Neuron (in vitro differentiated cells): Measurements from ENCODE around the gene CHD1L.
"Not testable (repeated sequence)": the region's sequence is repeated elsewhere in the genome, so short reads cannot be mapped to it uniquely, and the experiment has no call there.

Experiments used
- H2AFZ ChIP-seq: one replicate; pipeline ENCODE4 v1.6.1; 2013; ENCODE audit warnings: low read depth, mild to moderate bottlenecking, inconsistent platforms, low read length, moderate library complexity
- H3K27me3 ChIP-seq: one replicate; pipeline ENCODE4 v1.6.1; 2013; ENCODE audit warnings: low read length; ENCODE audit not compliant: insufficient read depth
- H3K36me3 ChIP-seq: one replicate; pipeline ENCODE4 v1.6.1; 2013; ENCODE audit warnings: low read length; ENCODE audit not compliant: insufficient read depth
- H3K4me1 ChIP-seq: one replicate; pipeline ENCODE4 v1.6.1; 2013; ENCODE audit warnings: low read length; ENCODE audit not compliant: insufficient read depth
- H3K4me3 ChIP-seq: 2 replicates; pipeline ENCODE4 v1.5.1; 2013; ENCODE audit warnings: mild to moderate bottlenecking, low read length, moderate library complexity
- H3K9me3 ChIP-seq: one replicate; pipeline ENCODE4 v1.6.1; 2013; ENCODE audit warnings: low read length

Gene CHD1L

DNA sequence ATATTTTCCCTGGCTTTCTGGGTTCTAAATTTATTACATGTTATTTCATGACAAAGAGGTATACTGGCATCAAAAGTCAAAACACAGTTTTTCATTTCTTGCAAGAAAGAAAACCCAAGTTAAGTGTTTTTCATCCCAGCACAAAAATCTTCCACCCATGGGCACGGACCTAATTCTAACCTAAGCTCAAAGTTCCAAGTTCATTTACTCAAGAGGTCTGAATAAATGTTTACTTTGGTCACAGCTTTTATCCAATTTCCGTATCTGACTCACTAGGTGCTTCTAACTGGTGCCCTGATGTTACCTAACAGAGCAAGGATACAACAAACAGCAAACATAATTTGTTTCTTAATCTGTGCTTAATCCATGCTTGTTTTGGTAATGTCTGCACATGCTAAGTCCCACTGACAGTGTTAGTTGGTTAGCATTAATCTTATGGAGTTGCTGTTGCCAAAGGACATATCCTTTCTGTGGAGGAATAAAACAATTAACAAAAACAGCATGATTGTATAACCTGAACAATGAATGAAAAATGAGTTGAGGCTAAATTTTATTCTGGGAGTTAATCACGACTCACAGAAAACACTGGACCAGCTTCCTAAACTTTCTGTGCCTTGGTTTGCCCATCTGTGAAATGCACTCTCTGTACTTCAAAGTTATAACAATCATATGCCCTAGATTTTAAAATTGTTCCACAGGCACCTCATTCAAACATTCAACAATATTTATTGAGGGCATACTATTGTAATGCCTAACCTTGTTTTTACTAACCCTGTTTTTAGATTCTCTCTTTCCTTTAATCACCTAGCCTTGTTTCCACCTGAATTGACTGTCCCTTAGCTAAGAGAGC is 4.2 kb upstream of the CHD1L start:
- H2AFZ ChIP-seq: no peak overlapping the region
- H3K4me1 ChIP-seq: peaks cover 3% of the 10 kb centered on the region
- H3K4me3 ChIP-seq: no peak overlapping the region
- peaks cover 8% of the 10 kb centered on the region for H3K9me3 ChIP-seq
- no peaks in the 10 kb centered on the region for H3K27me3 ChIP-seq
- H3K36me3 ChIP-seq: no peaks in the 10 kb centered on the region

DNA sequence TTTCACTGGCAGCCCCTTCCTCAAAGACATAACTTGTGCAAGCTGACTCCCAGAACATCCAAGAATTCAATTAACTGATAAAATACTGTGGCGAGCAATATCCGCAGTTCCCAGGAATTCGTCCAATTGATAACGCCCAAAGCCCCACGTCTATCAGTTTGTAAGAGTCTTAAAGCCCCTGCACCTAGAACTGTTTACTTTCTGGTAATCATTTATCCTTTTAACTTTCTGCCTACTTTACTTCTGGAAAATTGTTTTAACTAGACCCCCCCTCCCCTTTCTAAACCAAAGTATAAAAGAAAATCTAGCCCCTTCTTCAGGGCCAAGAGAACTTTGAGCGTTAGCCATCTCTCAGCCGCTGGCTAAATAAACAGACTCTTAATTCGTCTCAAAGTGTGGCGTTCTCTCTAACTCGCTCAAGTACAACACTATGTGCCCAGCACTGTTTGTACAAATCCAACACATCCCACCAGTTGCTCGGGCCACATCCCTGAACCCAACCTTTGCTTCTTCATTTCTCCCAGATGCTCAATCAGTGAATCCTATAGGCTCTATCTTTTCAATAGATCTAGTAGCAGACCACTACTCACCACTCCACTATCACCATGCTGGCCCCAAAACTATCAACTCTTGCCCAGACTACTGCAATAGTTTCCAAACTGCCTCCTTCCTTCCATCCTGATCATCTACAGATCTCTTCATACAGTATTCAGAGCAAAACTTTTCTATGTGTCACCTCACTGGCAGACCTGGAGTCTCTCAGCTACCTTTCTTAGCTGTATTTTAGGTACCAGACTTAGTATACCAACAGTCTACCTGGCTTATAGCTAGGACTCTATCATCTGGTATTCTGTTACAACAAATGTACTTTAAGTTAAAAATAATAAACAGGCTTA is 3.3 kb upstream of the CHD1L start:
- H3K36me3 ChIP-seq: no peaks in the 10 kb centered on the region

DNA sequence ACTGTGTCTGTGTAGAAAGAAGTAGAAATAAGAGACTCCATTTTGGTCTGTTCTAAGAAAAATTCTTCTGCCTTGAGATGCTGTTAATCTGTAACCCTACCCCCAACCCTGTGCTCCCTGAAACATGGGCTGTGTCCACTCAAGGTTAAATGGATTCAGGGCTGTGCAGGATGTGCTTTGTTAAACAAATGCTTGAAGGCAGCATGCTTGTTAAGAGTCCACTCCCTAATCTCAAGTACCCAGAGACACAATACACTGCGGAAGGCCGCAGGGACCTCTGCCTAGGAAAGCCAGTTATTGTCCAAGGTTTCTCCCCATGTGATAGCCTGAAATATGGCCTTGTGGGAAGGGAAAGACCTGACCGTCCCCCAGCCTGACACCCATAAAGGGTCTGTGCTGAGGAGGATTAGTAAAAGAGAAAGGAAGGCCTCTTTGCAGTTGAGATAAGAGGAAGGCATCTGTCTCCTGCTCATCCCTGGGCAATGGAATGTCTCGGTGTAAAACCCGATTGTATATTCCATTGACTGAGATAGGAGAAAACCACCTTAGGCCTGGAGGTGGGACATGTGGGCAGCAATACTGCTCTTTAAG is 2.3 kb upstream of the CHD1L start:
- not testable (repeated sequence) for H3K4me3 ChIP-seq, H3K36me3 ChIP-seq, H3K9me3 ChIP-seq, H2AFZ ChIP-seq, H3K27me3 ChIP-seq
- H3K4me1 ChIP-seq: peaks cover 15% of the 10 kb centered on the region

More for the DNA sequence above, 3.3 kb upstream of the CHD1L start:
- Histone ChIP-seq H2AFZ (no peak overlapping the region), H3K9me3 (peaks cover 8% of the 10 kb centered on the region), H3K4me3 (no peak overlapping the region), H3K27me3 (no peaks in the 10 kb centered on the region), H3K4me1 (peaks cover 8% of the 10 kb centered on the region)

DNA sequence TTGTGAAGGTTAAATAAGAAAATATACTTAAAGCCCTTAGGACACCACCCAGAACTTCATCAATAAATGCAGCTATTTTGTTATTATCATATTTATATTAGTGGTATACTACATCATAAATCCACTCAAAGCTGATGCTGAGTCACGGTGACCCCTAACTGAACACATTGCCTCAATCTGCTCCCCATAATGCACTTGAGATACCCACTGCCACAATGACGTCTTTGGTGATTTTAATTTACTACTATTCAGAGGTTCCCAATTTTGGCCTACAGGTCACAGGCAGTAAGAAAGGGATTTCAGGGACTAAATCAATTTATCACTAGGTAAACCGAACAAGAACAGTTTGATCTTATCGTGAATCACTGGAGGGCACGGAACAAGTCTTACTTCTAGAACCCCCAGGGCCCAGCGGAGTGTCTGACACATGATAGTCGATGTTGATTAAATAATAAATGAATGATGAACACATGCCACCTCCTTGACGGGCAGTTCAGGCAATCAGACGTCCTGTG is 493 bp upstream of the CHD1L start:
- H3K9me3 ChIP-seq: no peaks in the 10 kb centered on the region
- H3K27me3 ChIP-seq: no peaks in the 10 kb centered on the region
- peak overlapping the region; percentile 98 for H2AFZ ChIP-seq
- H3K36me3 ChIP-seq: no peaks in the 10 kb centered on the region
- peaks cover 15% of the 10 kb centered on the region for H3K4me1 ChIP-seq
- peak overlapping the region; percentile 87 for H3K4me3 ChIP-seq

DNA sequence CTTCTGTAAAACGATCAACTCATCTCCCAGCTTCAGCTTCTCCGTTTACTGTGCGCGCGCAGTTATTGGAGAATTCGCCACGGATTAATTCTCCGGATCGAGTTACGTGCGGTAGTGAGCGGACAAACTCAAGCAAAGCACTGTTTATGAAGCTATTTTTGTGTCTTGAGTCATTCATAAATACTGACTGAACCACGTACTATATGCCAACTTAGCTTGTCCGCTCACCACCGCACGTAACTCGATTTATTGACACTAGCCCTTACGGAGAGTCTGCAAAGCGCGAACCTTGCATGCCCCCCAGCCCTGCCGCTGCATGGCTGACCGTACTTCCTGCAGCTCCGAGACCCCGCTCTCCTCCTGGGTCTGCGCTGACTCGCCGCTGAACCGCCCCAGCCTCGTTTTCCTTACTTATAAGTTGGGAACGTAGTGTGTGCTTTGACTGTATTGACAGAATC is 773 bp downstream of the CHD1L start:
- Histone ChIP-seq H3K4me3 (peak overlapping the region; percentile 87), H3K4me1 (peaks cover 15% of the 10 kb centered on the region), H3K9me3 (no peaks in the 10 kb centered on the region), H3K27me3 (no peaks in the 10 kb centered on the region), H3K36me3 (no peaks in the 10 kb centered on the region), H2AFZ (peak overlapping the region; percentile 98)

DNA sequence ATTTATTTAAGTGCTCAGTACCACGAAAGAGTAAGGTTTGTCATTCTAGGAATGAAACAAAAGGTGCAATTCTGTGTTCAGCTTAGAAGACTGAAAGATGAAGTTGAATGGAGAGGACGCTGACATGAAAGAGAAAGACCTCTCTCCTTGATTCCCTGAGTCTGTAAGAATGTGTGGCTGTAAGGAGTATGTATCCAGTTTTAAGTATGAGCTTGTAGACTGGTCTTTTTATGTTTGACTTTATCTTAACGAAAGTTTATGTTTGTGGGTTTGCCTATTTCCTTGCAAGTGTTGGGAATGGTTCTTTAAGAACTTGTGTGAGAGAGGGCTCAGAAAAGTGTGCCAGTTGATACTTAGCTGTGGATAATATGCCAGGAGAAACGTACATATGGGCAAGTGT is 1.4 kb downstream of the CHD1L start:
- Histone ChIP-seq H3K9me3 (no peaks in the 10 kb centered on the region), H3K4me3 (peak overlapping the region; percentile 87), H3K36me3 (no peaks in the 10 kb centered on the region), H3K4me1 (peaks cover 15% of the 10 kb centered on the region), H3K27me3 (no peaks in the 10 kb centered on the region), H2AFZ (peak overlapping the region; percentile 98)

DNA sequence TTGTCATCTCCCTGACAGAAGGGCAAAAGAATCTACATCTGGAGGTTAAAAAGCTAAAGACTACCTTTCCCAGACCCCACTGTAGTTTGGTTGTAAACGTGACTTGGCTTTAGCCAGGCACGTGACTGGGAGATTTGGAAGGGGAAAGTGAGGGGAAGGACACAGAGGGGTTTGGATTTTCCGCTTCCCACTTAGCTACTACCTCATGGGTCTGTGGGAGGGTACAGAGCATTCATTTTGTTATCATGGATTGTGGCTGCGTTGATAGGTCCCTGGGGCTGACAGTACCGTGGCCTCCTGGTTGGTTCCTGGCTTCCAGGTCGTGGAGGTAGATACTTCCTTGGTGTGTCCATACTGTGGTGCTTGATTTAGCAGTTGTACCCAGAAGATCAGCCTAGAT is 2.6 kb downstream of the CHD1L start:
- H2AFZ ChIP-seq: no peak overlapping the region
- H3K4me1 ChIP-seq: peaks cover 15% of the 10 kb centered on the region
- H3K27me3 ChIP-seq: no peaks in the 10 kb centered on the region
- no peaks in the 10 kb centered on the region for H3K9me3 ChIP-seq
- no peaks in the 10 kb centered on the region for H3K36me3 ChIP-seq
- H3K4me3 ChIP-seq: no peak overlapping the region

DNA sequence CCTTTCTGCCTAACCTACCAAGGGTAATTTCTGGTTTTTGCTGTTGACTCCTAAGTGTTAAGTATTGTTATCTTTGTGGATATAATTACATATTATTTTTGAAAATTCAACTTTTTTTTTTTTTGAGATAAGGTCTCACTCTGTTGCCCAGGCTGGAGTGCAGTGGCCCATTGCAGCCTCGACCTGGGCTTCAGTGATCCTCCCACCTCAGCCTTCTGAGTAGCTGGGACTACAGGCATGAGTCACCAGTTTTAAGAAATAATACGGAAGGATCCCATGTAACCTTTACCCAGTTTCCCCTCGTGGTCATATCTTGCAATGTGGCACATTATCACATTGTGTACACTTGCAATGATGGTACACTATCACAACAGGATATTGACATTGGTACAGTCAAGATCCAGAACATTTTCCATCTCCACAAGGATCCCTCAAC is 3.1 kb downstream of the CHD1L start:
- Histone ChIP-seq H3K27me3 (no peaks in the 10 kb centered on the region), H3K4me1 (peaks cover 15% of the 10 kb centered on the region), H2AFZ (no peak overlapping the region), H3K4me3 (no peak overlapping the region), H3K9me3 (no peaks in the 10 kb centered on the region), H3K36me3 (no peaks in the 10 kb centered on the region)

DNA sequence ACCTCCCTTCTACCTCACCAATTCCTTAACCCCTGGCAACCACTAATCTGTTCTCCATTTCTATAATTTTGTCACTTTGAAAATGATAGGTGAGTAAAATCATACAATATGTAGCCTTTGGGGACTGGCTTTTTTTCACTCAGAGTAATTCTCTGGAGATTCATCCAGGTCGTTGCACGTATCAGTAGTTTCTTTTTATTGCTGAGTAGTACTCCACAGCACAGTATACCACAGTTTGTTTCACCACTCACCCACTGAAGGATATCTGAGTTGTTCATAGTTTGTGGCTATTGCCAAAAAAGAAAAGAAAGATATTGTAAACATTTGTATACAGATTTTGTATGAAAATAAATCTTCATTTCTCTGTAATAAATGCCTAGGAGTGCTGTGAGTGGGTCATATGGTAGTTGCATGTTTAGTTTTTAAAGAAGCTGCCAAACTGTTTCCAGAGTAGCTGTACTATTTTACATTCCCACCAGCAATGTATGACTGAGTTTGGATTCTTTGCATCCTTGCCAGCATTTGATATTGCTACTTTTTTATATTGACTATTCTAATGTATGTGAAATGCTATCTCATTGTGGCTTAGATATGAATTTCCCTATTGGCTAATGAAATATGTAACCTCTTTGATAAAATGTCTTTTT is 3.7 kb downstream of the CHD1L start:
- peaks cover 15% of the 10 kb centered on the region for H3K4me1 ChIP-seq
- no peak overlapping the region for H3K4me3 ChIP-seq
- H3K36me3 ChIP-seq: no peaks in the 10 kb centered on the region
- H3K27me3 ChIP-seq: no peaks in the 10 kb centered on the region
- no peaks in the 10 kb centered on the region for H3K9me3 ChIP-seq
- no peak overlapping the region for H2AFZ ChIP-seq

DNA sequence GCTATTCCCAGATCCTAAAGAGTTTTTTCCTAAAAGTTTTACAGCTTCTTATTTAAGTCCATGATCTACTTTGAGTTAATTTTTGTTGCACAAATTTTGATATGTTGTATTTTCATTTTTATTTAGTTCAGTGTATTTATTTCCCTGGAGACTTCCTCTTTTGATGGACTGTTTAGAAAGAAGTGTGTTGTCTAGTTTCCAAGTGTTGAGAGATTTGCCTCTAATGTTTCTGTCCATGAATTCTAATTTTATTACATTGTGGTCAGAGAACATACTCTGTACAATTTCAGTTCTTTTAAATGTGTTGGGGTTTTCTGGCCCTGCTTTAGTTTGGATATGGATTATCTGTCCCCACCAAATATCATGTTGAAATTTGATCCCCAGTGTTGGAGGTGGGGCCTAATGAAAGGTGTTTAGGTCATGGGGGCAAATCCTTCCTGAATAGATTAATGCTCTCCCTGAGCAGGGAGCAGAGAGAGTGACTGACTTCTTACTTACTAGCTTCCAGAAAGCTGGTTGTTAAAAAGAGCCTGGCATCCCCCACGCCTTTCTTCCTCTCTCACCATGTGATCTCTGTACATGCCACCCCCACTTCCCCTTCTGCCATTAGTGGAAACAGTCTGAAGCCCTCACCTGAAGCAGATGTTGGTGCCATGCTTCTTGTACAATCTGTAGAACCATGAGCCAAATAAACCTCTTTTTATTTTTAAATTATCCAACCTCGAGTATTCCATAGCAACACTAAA is 4.6 kb downstream of the CHD1L start:
- Histone ChIP-seq H3K4me1 (peaks cover 14% of the 10 kb centered on the region), H3K4me3 (no peak overlapping the region), H3K27me3 (no peaks in the 10 kb centered on the region), H3K36me3 (peaks cover under 1% of the 10 kb centered on the region), H3K9me3 (no peaks in the 10 kb centered on the region), H2AFZ (no peak overlapping the region)

DNA sequence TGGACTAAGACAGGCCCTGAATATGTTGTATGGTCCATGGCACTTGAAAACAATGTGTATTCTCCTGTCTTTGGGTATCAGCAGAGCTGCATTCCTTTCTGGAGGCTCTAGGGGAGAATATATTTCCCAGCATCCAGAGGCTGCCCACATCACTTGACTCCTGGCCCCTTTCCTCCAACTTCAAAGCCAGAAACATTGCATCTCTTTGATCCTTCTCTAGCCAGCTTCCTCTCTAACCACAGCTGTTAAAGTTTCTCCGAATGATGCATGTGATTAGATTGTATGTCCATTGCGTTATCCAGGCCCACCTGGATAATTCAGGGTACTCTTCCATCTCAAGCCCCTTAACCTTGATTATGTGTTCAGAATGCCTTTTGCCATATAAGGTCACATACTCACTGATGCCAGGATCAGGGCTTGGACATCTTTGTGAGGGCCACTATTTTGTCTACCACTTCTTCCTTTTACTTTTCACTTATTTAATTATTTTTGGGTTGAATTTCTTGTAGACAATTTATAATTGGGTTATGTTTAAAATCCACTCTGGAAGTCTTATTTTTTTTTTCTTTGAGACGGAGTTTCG is 5.3 kb downstream of the CHD1L start:
- H3K4me3 ChIP-seq: no peak overlapping the region
- no peak overlapping the region for H2AFZ ChIP-seq
- peaks cover 12% of the 10 kb centered on the region for H3K4me1 ChIP-seq
- no peaks in the 10 kb centered on the region for H3K27me3 ChIP-seq
- H3K36me3 ChIP-seq: peaks cover 2% of the 10 kb centered on the region
- no peaks in the 10 kb centered on the region for H3K9me3 ChIP-seq

DNA sequence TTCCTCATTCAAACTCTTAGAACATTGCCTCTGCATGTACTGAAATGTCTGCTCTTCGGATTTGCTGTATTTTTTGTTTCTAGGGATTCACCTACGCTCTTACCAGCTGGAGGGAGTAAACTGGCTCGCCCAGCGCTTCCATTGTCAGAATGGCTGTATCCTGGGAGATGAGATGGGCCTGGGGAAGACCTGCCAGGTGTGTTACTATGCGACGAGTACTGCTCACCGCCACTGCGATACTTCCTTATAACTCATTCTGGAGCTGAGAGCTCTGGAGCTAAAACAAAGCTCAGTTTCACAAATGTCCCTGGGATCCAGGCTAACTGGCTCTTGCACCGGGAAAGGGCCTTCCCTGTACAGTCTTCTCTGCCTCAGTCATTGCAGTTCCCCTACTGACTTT is 10.1 kb downstream of the CHD1L start:
- no peak overlapping the region for H3K4me3 ChIP-seq
- H3K4me1 ChIP-seq: no peaks in the 10 kb centered on the region
- no peak overlapping the region for H2AFZ ChIP-seq
- no peaks in the 10 kb centered on the region for H3K9me3 ChIP-seq
- H3K36me3 ChIP-seq: peaks cover 11% of the 10 kb centered on the region
- no peaks in the 10 kb centered on the region for H3K27me3 ChIP-seq
